Loucy (cell line): ENCODE results near the gene DUS3L.
"Not testable (repeated sequence)": the region's sequence is repeated elsewhere in the genome, so short reads cannot be mapped to it uniquely, and the experiment has no call there.

ENCODE experiments used
- CTCF ChIP-seq: fragments of 200-600 bp; sonication (generic); conservative IDR thresholded peaks from 2 replicates; pipeline ENCODE4 v1.5.1; 2014; ENCODE audit warnings: mild to moderate bottlenecking, antibody characterized with exemption, low read length
- EZH2phosphoT487 ChIP-seq: fragments of 200-600 bp; IDR thresholded peaks from 2 replicates; pipeline ENCODE4 v1.6.1; 2018; ENCODE audit warnings: antibody characterized with exemption, mild to moderate bottlenecking, moderate library complexity, borderline replicate concordance

GRCh38 chr19:5780916-5781315 lies 10.0 kb downstream of the DUS3L start:
- not testable (repeated sequence) for TF ChIP-seq CTCF, EZH2phosphoT487
